Left lung (tissue), 10 donors: ENCODE measurements around the gene CCHCR1. TPM values are rescaled to one million over a fixed set of nuclear protein-coding genes. Genes with fewer than 3 reads are reported as not detected.

Experiments used
- ATAC-seq: fragments of 200-7000 bp; cut with Tn5 transposase; one replicate; pipeline ENCODE4 v1.9.1; 2020; ENCODE audit warnings: moderate library complexity
- DNase-seq, 4 donors: peaks; one replicate each; pipeline ENCODE4 v3.0.0-alpha.2; 2013 to 2020
- H3K27ac ChIP-seq, 2 donors: fragments of 200-600 bp; sonication (generic) in 1 of 2; one replicate each; pipeline versions ENCODE4 v1.5.0 to v1.8.0; 2020 to 2021
- H3K27me3 ChIP-seq, 2 donors: fragments of 200-600 bp; sonication (generic) in 1 of 2; one replicate each; pipeline versions ENCODE4 v1.5.0 to v1.8.0; 2020 to 2021
- H3K36me3 ChIP-seq, 2 donors: fragments of 200-600 bp; sonication (generic) in 1 of 2; one replicate each; pipeline versions ENCODE4 v1.5.0 to v1.8.0; 2020 to 2021
- H3K4me1 ChIP-seq, 2 donors: fragments of 200-600 bp; one replicate each; pipeline ENCODE4 v1.8.0; 2021
- H3K4me3 ChIP-seq, 2 donors: fragments of 200-600 bp; sonication (generic) in 1 of 2; one replicate each; pipeline versions ENCODE4 v1.5.0 to v1.8.0; 2020 to 2021; ENCODE audit warnings: mild to moderate bottlenecking in 1 of 2
- H3K9me3 ChIP-seq, 2 donors: fragments of 200-600 bp; sonication (generic) in 1 of 2; one replicate each; pipeline versions ENCODE4 v1.5.0 to v1.8.0; 2020 to 2021
- intact Hi-C, 2 donors: fragments of 100-400 bp; cut with DNase I; formaldehyde crosslinking; loops; one replicate each; pipeline versions ENCODE4 v1.11.2 to v1.14.2; 2022
- polyA plus RNA-seq, 6 donors: library from polyadenylated mRNA; unstranded; fragments of 120-200 nt; gene quantifications; one replicate each; pipeline ENCODE4 v1.2.1, GENCODE V29; 2013; ENCODE audit not compliant: insufficient read length in 6 of 6
- total RNA-seq, 2 donors: library from RNA; stranded (reverse); fragmentation: NEBNext Ultra II Directional; extraction: Animal tissue kit (Norgen Biotek cat#: 25700); gene quantifications; one replicate each; pipeline ENCODE4 v1.2.1, GENCODE V29; 2021
- TF ChIP-seq, protein P1 (sequence below), 2 donors: fragments of 200-600 bp; sonication (generic) in 1 of 2; IDR thresholded peaks; one replicate each; pipeline versions ENCODE4 v1.5.0 to v1.8.0; 2021; ENCODE audit warnings: antibody characterized with exemption in 2 of 2
- donor health status: DM: no; HTN: yes; CAD: no.
- donor health status: DM: no; HTN: no; CAD: no.

Gene CCHCR1
- total and polyA plus RNA-seq, 8 donors, result 18.9 to 38.8 (median 35.1) TPM

DNA sequence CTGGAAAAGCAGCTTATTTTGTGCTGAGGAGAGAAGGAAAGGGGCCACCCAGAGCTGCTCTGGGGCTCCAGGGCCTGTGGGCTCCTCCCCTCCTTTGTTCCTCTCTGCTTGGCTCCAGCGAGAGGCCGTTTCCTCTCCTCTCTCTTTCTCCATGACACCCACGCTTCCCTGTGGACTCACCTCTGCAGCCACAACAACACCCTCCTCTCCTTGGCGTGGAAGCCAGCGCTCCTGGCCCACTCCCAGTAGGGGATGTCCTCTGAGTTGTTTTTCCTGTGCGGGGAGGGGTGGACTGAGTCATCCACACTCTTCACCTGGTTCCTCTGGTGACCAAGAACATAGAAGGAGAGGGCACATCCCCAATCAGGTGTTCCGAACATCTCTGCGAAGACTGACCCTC, 32.4 kb downstream of the CCHCR1 start:
- Histone ChIP-seq H3K4me1 (peaks cover 0 to 29% of the 10 kb centered on the region in 2 donors), H3K27me3 (no peaks in the 10 kb centered on the region), H3K4me3 (no peak overlapping the region), H3K36me3 (no peaks in the 10 kb centered on the region), H3K27ac (peak overlapping the region in 1 of 2 donors; percentile 45), H3K9me3 (no peaks in the 10 kb centered on the region)
- DNase-seq (peak in 2 of 4 donors; percentile 55 to 78), ATAC-seq (peak; percentile 58)
- TF ChIP-seq, protein P1, sequence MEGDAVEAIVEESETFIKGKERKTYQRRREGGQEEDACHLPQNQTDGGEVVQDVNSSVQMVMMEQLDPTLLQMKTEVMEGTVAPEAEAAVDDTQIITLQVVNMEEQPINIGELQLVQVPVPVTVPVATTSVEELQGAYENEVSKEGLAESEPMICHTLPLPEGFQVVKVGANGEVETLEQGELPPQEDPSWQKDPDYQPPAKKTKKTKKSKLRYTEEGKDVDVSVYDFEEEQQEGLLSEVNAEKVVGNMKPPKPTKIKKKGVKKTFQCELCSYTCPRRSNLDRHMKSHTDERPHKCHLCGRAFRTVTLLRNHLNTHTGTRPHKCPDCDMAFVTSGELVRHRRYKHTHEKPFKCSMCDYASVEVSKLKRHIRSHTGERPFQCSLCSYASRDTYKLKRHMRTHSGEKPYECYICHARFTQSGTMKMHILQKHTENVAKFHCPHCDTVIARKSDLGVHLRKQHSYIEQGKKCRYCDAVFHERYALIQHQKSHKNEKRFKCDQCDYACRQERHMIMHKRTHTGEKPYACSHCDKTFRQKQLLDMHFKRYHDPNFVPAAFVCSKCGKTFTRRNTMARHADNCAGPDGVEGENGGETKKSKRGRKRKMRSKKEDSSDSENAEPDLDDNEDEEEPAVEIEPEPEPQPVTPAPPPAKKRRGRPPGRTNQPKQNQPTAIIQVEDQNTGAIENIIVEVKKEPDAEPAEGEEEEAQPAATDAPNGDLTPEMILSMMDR (IDR thresholded peaks at IDR 0.05), result no peak
- intact Hi-C loops, result no loop called here

DNA sequence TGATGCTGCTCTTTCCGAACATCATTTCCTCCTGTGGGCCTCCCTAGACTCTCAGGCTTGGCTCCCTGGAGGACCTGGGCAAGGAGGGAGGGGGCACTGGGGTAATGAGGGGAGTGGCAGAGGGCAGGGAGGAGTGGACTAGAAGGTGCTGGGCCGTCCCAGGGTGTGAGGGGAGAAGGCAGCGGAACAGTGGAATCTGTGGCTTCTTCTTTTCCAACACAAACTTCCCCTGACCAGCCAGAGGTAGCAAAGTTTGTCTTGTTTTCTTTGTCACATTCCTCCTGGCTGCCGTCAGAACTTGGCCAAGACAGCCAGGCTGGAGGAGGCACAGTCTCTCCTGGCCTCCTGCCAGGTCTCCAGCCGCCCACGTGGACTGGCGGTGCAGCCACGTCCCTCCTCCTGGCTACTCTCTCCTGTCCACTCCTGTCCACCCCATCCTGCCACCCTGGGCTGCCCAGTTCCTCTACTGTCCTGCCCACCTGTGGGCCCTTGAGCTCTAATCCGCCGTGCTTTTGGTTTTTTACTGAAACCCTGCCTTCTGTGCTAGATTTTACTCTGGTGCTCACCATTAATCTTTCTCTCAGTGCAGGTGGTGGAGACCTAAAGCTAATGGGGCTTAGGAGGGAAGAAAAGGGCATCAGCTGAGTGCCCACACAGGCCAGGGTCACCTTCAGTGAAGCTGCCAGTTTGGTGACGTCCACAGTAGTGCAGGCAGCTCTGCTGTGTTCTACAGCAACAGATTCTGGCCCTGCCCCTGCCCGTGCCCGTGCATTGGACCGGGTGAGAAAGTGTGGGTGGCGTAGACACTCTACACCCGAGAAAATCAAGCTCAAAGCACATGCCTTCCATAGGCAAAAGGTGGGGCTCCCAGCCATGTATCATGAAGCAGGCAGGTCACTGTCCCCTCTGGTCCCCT, 34.6 kb downstream of the CCHCR1 start:
- H3K9me3 ChIP-seq, result no peaks in the 10 kb centered on the region
- intact Hi-C loops, result no loop called here
- no peaks in the 10 kb centered on the region for H3K36me3 ChIP-seq
- TF ChIP-seq, protein P1 (IDR thresholded peaks at IDR 0.05), result no peak
- peak; percentile 68 for ATAC-seq
- H3K4me1 ChIP-seq, result peaks cover 0 to 29% of the 10 kb centered on the region in 2 donors
- peak; percentile 34 to 90 (median 81) for DNase-seq
- H3K27me3 ChIP-seq, result no peaks in the 10 kb centered on the region
- peak overlapping the region; percentile 39 to 61 for H3K27ac ChIP-seq
- no peak overlapping the region for H3K4me3 ChIP-seq

DNA sequence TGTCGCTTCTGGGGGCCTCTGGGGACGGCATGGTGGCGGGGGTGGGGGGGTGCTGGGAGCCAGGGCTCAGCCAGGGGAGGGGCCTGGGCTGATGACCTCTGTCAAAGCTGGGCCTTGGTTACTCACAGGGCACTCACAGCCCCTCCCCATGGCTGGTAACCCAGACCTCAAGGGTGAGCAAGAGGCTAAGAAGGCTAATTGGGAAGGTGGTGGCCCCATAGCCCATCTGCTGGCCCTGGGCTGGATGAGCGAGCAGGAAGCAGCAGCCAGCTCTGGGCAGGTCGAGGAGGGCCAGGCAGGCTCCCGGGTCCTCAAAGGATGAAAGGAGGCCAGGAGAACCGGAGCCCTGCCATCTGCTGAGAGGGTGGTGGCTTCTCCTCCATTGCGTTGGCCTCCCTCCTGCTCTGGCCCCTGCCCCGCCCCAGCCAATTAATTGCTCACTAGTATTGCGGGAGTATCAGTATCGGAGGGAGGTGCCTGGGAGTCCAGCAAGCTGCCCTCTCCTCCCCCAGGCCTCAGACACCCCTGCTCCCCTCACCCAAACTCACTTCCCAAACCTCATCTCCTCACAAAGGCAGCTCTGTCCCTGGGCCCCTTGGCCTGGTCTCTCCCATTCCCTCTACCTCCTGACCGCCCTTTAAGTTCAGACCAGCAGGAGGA, 36.3 kb downstream of the CCHCR1 start:
- DNase-seq (peak in 1 of 4 donors; percentile 46), ATAC-seq (no peak)
- TF ChIP-seq, protein P1 (IDR thresholded peaks at IDR 0.05), result no peak
- Histone ChIP-seq H3K4me1 (peaks cover 0 to 29% of the 10 kb centered on the region in 2 donors), H3K9me3 (no peaks in the 10 kb centered on the region), H3K27ac (no peak overlapping the region), H3K27me3 (no peaks in the 10 kb centered on the region), H3K36me3 (no peaks in the 10 kb centered on the region), H3K4me3 (no peak overlapping the region)
- intact Hi-C loops, result no loop called here

DNA sequence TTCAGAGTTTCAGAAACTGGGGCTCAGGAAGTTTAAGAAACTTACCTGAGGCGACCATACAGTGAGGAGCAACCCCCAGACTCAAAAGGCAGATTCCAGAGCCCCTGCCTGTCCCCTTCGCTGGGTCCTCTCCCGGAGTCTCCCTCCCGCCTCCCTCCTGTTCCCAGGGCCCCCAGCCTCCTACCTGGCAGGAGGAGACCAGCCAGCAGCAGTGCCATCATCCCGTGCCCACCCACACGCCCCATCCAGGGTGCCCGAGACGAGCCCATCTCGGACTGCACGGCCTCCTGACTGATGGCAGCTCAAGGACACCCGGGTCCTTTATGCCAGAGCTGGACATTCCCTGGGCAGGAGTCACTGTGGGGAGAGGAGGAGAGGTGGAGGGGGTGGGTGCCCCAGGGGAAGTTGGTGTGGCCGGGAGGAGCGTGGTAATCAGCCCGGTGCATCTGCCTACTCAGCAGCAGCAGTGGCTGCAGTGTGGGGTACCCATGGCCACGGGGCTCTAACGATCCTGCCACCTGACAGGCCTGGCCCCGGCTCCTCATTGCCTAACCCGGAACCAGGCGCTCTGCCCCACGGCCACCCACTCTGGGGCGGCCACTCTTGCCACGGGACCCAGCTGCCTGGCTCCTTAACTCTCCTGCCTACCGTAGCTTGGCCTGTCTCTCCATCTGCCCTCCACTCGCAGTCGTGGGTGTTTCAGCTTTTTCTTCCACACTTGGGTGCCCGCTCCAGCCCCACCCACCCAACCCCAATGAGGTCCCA, 37.3 kb downstream of the CCHCR1 start, which contains the start of gene CDSN:
CDSN (minus strand) TSS at position 296 of the 765 bp plus-strand sequence; CDS start at position 269, 27 bp downstream.
- TF ChIP-seq, protein P1 (IDR thresholded peaks at IDR 0.05), result no peak
- H3K36me3 ChIP-seq, result no peaks in the 10 kb centered on the region
- peaks cover under 1 to 34% of the 10 kb centered on the region in 2 donors for H3K4me1 ChIP-seq
- no peaks in the 10 kb centered on the region for H3K27me3 ChIP-seq
- DNase-seq (peak in 1 of 4 donors; percentile 78), ATAC-seq (no peak)
- H3K4me3 ChIP-seq, result no peak within 1 kb of the TSS
- H3K9me3 ChIP-seq, result no peaks in the 10 kb centered on the region
- intact Hi-C loops, result no loop called here
- H3K27ac ChIP-seq, result no peak within 1 kb of the TSS
